DND-41 (cell line): Measurements from ENCODE around the gene RAB43.
A peak's percentile ranks its signal among the peaks of the same experiment; 100 is the strongest.

Experiments used
- ATAC-seq: fragments of 200-7000 bp; cut with Tn5 transposase; 3 replicates; pipeline ENCODE4 v1.9.1; 2021; ENCODE audit warnings: low read depth; ENCODE audit not compliant: insufficient read depth
- DNase-seq: peaks from one replicate; pipeline ENCODE4 v3.0.0-alpha.2; 2020
- H2AFZ ChIP-seq: 2 replicates; pipeline ENCODE4 v1.6.0; 2012; ENCODE audit warnings: low read depth, low read length
- H3K27ac ChIP-seq: 2 replicates; pipeline ENCODE4 v1.5.1; 2012; ENCODE audit warnings: low read length, inconsistent platforms
- H3K27me3 ChIP-seq: fragments of 200-600 bp; sonication (generic); 2 replicates; pipeline ENCODE4 v1.6.0; 2012; ENCODE audit warnings: low read length, mild to moderate bottlenecking, inconsistent platforms; ENCODE audit not compliant: insufficient read depth, poor library complexity
- H3K36me3 ChIP-seq: 2 replicates; pipeline ENCODE4 v1.5.1; 2012; ENCODE audit warnings: low read length, inconsistent platforms; ENCODE audit not compliant: insufficient read depth
- H3K4me1 ChIP-seq: 2 replicates; pipeline ENCODE4 v1.5.1; 2012; ENCODE audit warnings: mild to moderate bottlenecking, low read length; ENCODE audit not compliant: insufficient read depth
- H3K4me2 ChIP-seq: 2 replicates; pipeline ENCODE4 v1.6.0; 2012; ENCODE audit warnings: mild to moderate bottlenecking, moderate library complexity, low read length, inconsistent platforms; ENCODE audit not compliant: insufficient read depth
- H3K4me3 ChIP-seq, 2 experiments: fragments of 200-600 bp in 1 of 2; shearing (Covaris generic) in 1 of 2; 2 replicates each; pipeline ENCODE4 v1.5.1; 2012 to 2016; ENCODE audit warnings: inconsistent platforms in 2 of 2, low read length in 2 of 2, mild to moderate bottlenecking in 2 of 2, low read depth in 1 of 2, moderate library complexity in 1 of 2
- H3K79me2 ChIP-seq: 2 replicates; pipeline ENCODE4 v1.6.0; 2012; ENCODE audit warnings: low read length, inconsistent platforms; ENCODE audit not compliant: insufficient read depth
- H3K9ac ChIP-seq: 2 replicates; pipeline ENCODE4 v1.6.0; 2012; ENCODE audit warnings: low read depth, mild to moderate bottlenecking, inconsistent platforms, low read length, moderate library complexity
- H3K9me3 ChIP-seq: 2 replicates; pipeline ENCODE4 v1.5.1; 2012; ENCODE audit warnings: low read length, moderate library complexity, mild to moderate bottlenecking, inconsistent platforms; ENCODE audit not compliant: insufficient read depth, severe bottlenecking
- H4K20me1 ChIP-seq: 2 replicates; pipeline ENCODE4 v1.6.0; 2012; ENCODE audit warnings: low read length; ENCODE audit not compliant: insufficient read depth
- CTCF ChIP-seq: IDR thresholded peaks from 2 replicates; pipeline ENCODE4 v1.5.1; 2012; ENCODE audit warnings: borderline replicate concordance, low read length, moderate library complexity, mild to moderate bottlenecking; ENCODE audit not compliant: poor library complexity, severe bottlenecking; ENCODE audit errors: extremely low read depth
- EZH2 ChIP-seq: IDR thresholded peaks from 3 replicates; pipeline ENCODE4 v1.6.1; 2012; ENCODE audit warnings: borderline replicate concordance, low read depth, mild to moderate bottlenecking, moderate library complexity, low read length, inconsistent platforms; ENCODE audit not compliant: severe bottlenecking

RAB43 gene

GRCh38 chr3:129052675-129053074 is 68.9 kb downstream of the RAB43 start:
- TF ChIP-seq CTCF = no peak
- no peak for TF ChIP-seq EZH2
- no peaks in the 10 kb centered on the region for H3K36me3 ChIP-seq
- no peaks in the 10 kb centered on the region for H4K20me1 ChIP-seq
- peak overlapping the region; percentile 51; the same call in 1 of the 2 replicates for H3K9ac ChIP-seq
- DNase-seq (no peak), ATAC-seq (no peak)
- peaks cover 10% of the 10 kb centered on the region for H3K4me1 ChIP-seq
- no peak overlapping the region for H3K4me3 ChIP-seq
- H2AFZ ChIP-seq = no peak overlapping the region
- no peak overlapping the region for H3K27ac ChIP-seq
- H3K4me2 ChIP-seq = peak overlapping the region; percentile 73; the same call in 1 of the 2 replicates
- H3K79me2 ChIP-seq = no peaks in the 10 kb centered on the region
- H3K9me3 ChIP-seq = peaks cover 3% of the 10 kb centered on the region
- no peaks in the 10 kb centered on the region for H3K27me3 ChIP-seq

- Histone ChIP-seq H3K27ac (no peak overlapping the region), H3K9me3 (peaks cover 3% of the 10 kb centered on the region), H3K4me1 (peaks cover 10% of the 10 kb centered on the region), H3K36me3 (no peaks in the 10 kb centered on the region), H4K20me1 (no peaks in the 10 kb centered on the region), H2AFZ (no peak overlapping the region), H3K4me2 (no peak overlapping the region), H3K9ac (no peak overlapping the region), H3K27me3 (no peaks in the 10 kb centered on the region), H3K4me3 (no peak overlapping the region), H3K79me2 (no peaks in the 10 kb centered on the region)
- DNase-seq (no peak), ATAC-seq (no peak)
- TF ChIP-seq EZH2 (no peak), CTCF (no peak)
These were observed 69.7 kb downstream of the RAB43 start for GRCh38 chr3:129051871-129052340.

- Histone ChIP-seq H3K4me3 (no peak overlapping the region), H3K9me3 (peaks cover 6% of the 10 kb centered on the region), H3K27me3 (no peaks in the 10 kb centered on the region), H3K36me3 (no peaks in the 10 kb centered on the region), H2AFZ (no peak overlapping the region; the same call in 1 of the 2 replicates), H3K79me2 (no peaks in the 10 kb centered on the region), H3K27ac (no peak overlapping the region), H3K9ac (no peak overlapping the region), H4K20me1 (no peaks in the 10 kb centered on the region), H3K4me2 (no peak overlapping the region), H3K4me1 (peaks cover 10% of the 10 kb centered on the region)
- no peak for ATAC-seq
- no peak for DNase-seq
- TF ChIP-seq EZH2 (no peak), CTCF (no peak)
These were observed 70.9 kb downstream of the RAB43 start for GRCh38 chr3:129050556-129051295.
